ENCODE measurements around the gene CMYA5. TPM values are rescaled to one million over a fixed set of nuclear protein-coding genes. Genes with fewer than 3 reads are reported as not detected.
"Not testable (repeated sequence)": the region's sequence is repeated elsewhere in the genome, so short reads cannot be mapped to it uniquely, and the experiment has no call there.

The CMYA5 gene
- total RNA-seq, 1 donor from 2014 or later, result 1,210 TPM

GRCh38 chr5:79704553-79704952, 14.9 kb downstream of the CMYA5 start:
- peak overlapping the region; percentile 96 for H3K27ac ChIP-seq (replicated peaks)
- peaks cover 71% of the 10 kb centered on the region for H3K4me1 ChIP-seq
- no peak for DNase-seq
- no peak overlapping the region for H3K4me3 ChIP-seq
- intact Hi-C loops (cut with micrococcal nuclease), result no loop called here
- no peaks in the 10 kb centered on the region for H3K27me3 ChIP-seq (ENCODE audit: low read depth)
- H3K9me3 ChIP-seq (replicated peaks), result no peaks in the 10 kb centered on the region
- H3K36me3 ChIP-seq, result no peaks in the 10 kb centered on the region
- no peak for TF ChIP-seq CTCF (IDR thresholded peaks at IDR 0.05; ENCODE audit: borderline replicate concordance)

- Histone ChIP-seq H3K27ac (replicated peaks) (peak overlapping the region; percentile 96), H3K36me3 (no peaks in the 10 kb centered on the region), H3K4me1 (peaks cover 68% of the 10 kb centered on the region), H3K4me3 (peak overlapping the region; percentile 18), H3K27me3 (ENCODE audit: low read depth) (no peaks in the 10 kb centered on the region), H3K9me3 (replicated peaks) (no peaks in the 10 kb centered on the region)
- intact Hi-C loops (cut with micrococcal nuclease), result no loop called here
- TF ChIP-seq CTCF (IDR thresholded peaks at IDR 0.05; ENCODE audit: borderline replicate concordance), result no peak
- DNase-seq, result no peak
Observed at GRCh38 chr5:79705632-79706031, 16.0 kb downstream of the CMYA5 start.

GRCh38 chr5:79706317-79706716, 16.7 kb downstream of the CMYA5 start:
- H3K9me3 ChIP-seq (replicated peaks); intact Hi-C loops (cut with micrococcal nuclease); DNase-seq; H3K27me3 ChIP-seq (ENCODE audit: low read depth); H3K36me3 ChIP-seq; H3K4me3 ChIP-seq: not testable (repeated sequence)
- peaks cover 75% of the 10 kb centered on the region for H3K4me1 ChIP-seq
- peak overlapping the region; percentile 96 for H3K27ac ChIP-seq (replicated peaks)

DNA sequence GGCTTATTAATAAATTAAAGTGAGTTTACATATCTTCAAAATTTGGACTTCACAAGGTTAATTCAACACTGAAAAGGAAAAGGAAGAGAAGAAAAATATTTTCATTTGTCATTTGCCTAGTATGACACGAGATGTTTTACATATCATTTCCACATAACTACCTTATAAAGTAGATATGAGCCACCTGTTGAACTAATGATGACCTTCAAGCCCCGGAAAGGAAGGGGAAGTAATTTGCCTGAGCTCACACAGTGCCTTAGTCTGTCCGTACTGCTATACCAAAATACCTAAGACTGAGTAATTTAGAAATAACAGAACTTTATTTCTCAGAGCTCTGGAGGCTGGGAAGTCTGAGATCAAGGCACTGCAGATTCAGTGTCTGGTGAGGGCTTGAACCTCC, 17.9 kb downstream of the CMYA5 start:
- H3K27me3 ChIP-seq (ENCODE audit: low read depth), result no peaks in the 10 kb centered on the region
- intact Hi-C loops (cut with micrococcal nuclease), result no loop called here
- H3K36me3 ChIP-seq, result peaks cover 4% of the 10 kb centered on the region
- no peaks in the 10 kb centered on the region for H3K9me3 ChIP-seq (replicated peaks)
- peaks cover 87% of the 10 kb centered on the region for H3K4me1 ChIP-seq
- no peak for DNase-seq
- H3K27ac ChIP-seq (replicated peaks), result peak overlapping the region; percentile 96
- no peak for TF ChIP-seq CTCF (IDR thresholded peaks at IDR 0.05; ENCODE audit: borderline replicate concordance)
- H3K4me3 ChIP-seq, result no peak overlapping the region

GRCh38 chr5:79712741-79713140, 23.1 kb downstream of the CMYA5 start:
- Histone ChIP-seq H3K4me3 (no peak overlapping the region), H3K4me1 (peaks cover 75% of the 10 kb centered on the region), H3K27me3 (ENCODE audit: low read depth) (no peaks in the 10 kb centered on the region), H3K27ac (replicated peaks) (peak overlapping the region; percentile 53), H3K36me3 (peaks cover 4% of the 10 kb centered on the region), H3K9me3 (replicated peaks) (no peaks in the 10 kb centered on the region)
- intact Hi-C loops (cut with micrococcal nuclease), result no loop called here
- no peak for DNase-seq
- no peak for TF ChIP-seq CTCF (IDR thresholded peaks at IDR 0.05; ENCODE audit: borderline replicate concordance)

DNA sequence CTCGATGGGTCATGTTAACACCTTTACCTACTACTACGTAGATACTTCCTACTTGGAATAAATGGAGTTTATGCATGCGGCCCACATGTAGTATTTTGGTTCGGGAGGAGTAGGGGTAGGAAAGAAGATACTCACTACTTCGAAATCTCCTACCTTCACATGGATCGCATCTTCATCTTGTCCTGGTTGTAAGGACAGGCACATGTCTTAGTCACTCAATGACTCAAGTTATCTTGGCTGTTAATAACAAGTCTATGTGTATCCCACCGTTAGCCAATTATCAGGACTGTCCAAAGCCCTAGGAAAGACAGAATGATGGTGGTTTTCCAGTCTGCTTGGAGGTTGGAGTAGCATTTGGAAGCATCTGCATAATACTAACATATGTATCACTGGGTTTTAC, 24.1 kb downstream of the CMYA5 start:
- Histone ChIP-seq H3K27me3 (ENCODE audit: low read depth) (no peaks in the 10 kb centered on the region), H3K4me3 (no peak overlapping the region), H3K27ac (replicated peaks) (peak overlapping the region; percentile 53), H3K36me3 (peaks cover 4% of the 10 kb centered on the region), H3K9me3 (replicated peaks) (peaks cover under 1% of the 10 kb centered on the region), H3K4me1 (peaks cover 71% of the 10 kb centered on the region)
- no peak for DNase-seq
- intact Hi-C loops (cut with micrococcal nuclease), result no loop called here
- TF ChIP-seq CTCF (IDR thresholded peaks at IDR 0.05; ENCODE audit: borderline replicate concordance), result no peak

Data from left ventricle myocardium inferior (tissue), 1 donor.